Right renal cortex interstitium (tissue), 3 donors: Measurements from ENCODE around the gene KCNK10. TPM values are rescaled to one million over a fixed set of nuclear protein-coding genes. Genes with fewer than 3 reads are reported as not detected.

Source experiments
- DNase-seq, 3 donors: peaks; one replicate each; pipeline ENCODE4 v3.0.0-alpha.2; 2013; ENCODE audit warnings: low read depth in 3 of 3, low spot score in 2 of 3
- polyA plus RNA-seq, 3 donors: library from polyadenylated mRNA; unstranded; fragments of 120-200 nt; gene quantifications; one replicate each; pipeline ENCODE4 v1.2.1, GENCODE V29; 2013; ENCODE audit not compliant: insufficient read length in 3 of 3

Gene KCNK10
- polyA plus RNA-seq, 3 donors, result 0.16 to 0.26 (median 0.24) TPM

GRCh38 chr14:88321692-88322503 lies 1.2 kb downstream of the KCNK10 start:
- DNase-seq, result no peak

DNA sequence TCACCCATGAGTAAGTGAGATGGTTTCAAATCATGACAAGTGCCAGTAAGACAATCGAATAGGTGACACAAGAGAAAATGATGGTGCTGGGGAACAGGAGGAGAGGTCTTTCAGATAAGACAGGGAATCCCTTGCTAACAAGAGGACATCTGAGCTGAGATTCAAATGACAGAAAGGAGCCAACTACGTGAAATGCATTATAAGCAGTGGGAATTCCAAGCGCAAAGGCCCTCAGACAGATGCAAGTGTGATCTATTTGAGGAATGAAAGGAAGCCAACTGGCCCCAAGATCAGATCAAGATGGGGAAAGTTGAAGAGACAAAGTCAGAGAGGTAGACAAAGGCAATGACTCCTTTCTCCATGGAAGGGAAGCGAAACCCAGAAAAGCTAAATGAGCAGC lies 4.7 kb downstream of the KCNK10 start:
- no peak for DNase-seq

- DNase-seq, result no peak
Measured at GRCh38 chr14:88316521-88316920, 6.5 kb downstream of the KCNK10 start.

- no peak for DNase-seq
Measured at GRCh38 chr14:88312257-88312656, 10.8 kb downstream of the KCNK10 start.

DNA sequence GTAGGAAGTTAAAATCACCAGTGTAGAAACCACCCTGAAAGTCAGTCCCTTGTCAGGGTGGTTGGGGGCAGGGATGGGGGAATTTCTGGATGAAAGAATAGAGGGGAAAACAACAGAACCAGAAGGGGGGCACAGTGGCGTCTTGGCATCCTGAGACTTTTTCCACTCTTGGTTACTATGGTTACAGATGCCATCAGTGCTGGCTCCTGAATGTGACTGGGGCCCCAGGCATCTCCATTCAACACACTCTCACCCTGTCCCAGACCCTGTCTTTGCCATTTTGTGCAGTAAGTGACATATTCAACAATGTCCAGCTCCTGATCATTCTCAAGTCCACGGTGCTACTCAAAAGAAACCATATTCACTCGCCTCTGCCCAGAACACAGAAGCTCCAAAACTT lies 11.3 kb downstream of the KCNK10 start:
- no peak for DNase-seq

DNA sequence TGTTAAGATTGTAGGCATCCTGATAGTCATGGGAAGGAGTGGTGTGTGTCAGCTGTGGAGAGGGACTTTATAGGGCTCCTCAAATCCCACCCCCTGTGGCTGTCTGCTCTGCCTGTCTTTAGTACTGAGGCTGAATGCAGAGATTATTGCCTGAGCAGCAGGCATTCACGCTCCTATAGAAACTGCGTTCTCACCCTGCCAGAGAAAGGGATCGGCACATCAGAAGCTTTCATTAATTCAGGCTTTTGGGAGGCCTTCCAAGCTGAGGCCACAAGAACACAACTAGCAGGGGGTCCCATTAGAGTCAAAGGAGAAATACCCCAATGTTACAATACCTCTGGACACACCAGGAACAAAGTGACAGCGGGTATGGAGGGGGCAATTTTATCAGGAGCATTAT lies 12.6 kb downstream of the KCNK10 start:
- DNase-seq, result no peak

DNA sequence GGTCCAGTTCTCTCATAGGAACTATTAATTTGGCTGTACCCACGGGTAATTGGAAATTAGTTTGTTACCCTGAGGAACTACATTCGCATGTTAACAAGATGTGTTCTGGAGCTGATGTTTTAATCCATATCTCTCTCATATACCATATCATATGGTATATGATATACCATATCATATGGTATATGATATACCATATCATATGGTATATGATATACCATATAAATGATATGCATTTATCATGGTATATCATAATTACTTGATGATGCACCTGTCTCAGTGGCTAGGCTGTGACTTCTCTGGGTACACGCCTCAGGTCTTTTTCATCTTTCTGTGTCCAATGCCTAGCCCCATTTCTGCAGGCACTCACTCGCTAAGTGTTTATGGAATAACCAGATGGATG lies 13.0 kb downstream of the KCNK10 start:
- no peak for DNase-seq

GRCh38 chr14:88305528-88306322 lies 17.3 kb downstream of the KCNK10 start:
- no peak for DNase-seq

DNA sequence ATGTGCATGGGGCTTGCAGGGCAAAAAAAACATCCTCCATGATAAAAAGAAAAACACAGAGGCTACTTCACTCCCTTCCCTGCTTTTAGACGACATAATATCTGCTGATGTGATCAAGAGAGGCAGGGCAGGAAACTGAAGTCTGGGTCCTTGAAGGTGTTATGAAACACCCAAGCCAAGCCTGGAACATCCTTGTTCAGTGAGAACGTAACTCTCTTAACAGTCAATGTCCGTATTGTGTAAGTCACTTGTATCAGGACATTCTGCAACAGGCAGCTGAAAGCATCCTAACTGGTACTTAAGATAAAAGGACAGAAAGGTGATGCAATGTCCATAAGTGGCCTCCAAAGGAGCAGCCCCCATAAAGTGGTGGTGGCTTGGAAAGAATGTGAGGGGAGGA lies 20.0 kb downstream of the KCNK10 start:
- no peak for DNase-seq

GRCh38 chr14:88301381-88301780 lies 21.7 kb downstream of the KCNK10 start:
- no peak for DNase-seq

GRCh38 chr14:88300817-88301216 lies 22.3 kb downstream of the KCNK10 start:
- DNase-seq, result no peak

- DNase-seq, result no peak
Measured at GRCh38 chr14:88299865-88300530, 23.1 kb downstream of the KCNK10 start.

DNA sequence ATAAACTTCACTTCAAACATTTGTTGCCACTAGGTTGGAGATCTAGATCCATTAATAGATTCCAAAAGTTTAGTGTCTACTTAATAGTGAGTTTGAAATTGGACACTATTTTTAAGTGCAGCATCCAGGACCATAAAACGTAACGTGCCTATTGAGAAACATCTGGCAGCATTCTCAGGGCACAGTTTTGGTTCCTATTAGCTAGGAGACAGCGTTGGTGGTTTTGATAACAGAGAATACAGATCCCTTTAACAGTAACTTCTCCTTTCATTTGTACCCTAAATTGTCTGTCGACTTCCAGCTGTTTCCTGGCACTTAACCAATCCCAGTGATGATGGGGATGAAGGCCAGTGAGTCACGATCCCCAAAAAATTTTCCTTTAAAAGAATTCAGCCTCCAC lies 25.8 kb downstream of the KCNK10 start:
- DNase-seq, result no peak

- no peak for DNase-seq
Measured at GRCh38 chr14:88296351-88296750, 26.7 kb downstream of the KCNK10 start.

- no peak for DNase-seq
Measured at GRCh38 chr14:88289996-88290395, 33.1 kb downstream of the KCNK10 start.

GRCh38 chr14:88289234-88289633 lies 33.8 kb downstream of the KCNK10 start:
- DNase-seq, result no peak

- DNase-seq, result no peak
Measured at GRCh38 chr14:88286309-88286708, 36.8 kb downstream of the KCNK10 start.

DNA sequence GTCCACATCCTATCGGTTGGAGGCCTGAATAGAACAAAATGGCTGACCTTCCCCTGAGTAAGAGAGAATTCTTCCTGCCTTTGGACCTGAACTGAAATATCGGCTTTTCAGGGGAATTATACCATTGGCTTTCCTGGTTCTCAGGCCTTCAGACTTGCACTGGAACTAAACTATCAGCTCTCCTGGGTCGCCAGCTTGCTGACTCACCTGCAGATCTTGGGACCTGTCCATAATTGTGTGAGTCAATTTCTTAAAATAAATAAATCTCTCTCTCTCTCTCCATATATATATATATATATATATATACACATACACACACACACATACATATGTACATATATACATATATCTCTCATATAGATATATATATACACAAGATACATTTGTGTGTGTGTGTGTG lies 41.6 kb downstream of the KCNK10 start:
- DNase-seq, result no peak

DNA sequence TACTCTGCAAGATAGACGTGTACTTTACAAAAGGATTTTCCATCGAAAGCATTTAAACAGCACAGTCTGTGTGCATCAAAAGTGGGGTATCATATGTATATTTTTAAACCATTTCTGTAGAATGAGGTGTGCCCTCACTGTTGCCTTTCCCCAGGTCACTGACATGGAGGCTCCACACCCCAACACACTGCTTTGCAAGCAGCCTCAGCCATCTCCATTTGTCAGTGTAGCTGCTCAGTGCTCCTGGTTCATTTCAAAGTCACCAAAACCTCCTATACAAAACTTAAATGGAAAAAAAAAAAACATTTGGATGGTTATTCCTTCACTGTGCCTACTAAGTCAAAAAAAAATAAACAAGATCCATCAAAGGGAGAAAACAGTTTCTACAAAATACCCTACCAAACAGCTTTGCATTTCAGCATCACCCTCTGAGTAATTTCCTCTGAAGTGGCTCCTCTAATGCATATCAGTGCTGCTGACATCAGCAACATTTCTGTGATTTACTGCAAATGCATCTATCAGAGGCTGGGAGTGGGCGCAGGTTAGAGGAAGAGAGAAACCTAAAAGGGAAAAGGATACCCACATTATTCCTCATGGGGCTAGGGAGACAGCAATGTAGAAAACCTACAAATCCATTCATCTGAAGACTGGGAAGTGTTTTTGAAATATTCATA lies 46.0 kb downstream of the KCNK10 start:
- no peak for DNase-seq

- no peak for DNase-seq
Measured at GRCh38 chr14:88272390-88273269, 50.4 kb downstream of the KCNK10 start.
